Breast epithelium (tissue), 4 donors: ENCODE measurements around the gene PTGES2. TPM values are rescaled to one million over a fixed set of nuclear protein-coding genes. Genes with fewer than 3 reads are reported as not detected.
"Not testable (repeated sequence)": the region's sequence is repeated elsewhere in the genome, so short reads cannot be mapped to it uniquely, and the experiment has no call there.

Experiments used
- DNase-seq, 2 donors: peaks; one replicate each; pipeline ENCODE4 v3.0.0-alpha.2; 2019; ENCODE audit warnings: low spot score in 2 of 2
- H3K27ac ChIP-seq, 2 donors: fragments of 200-600 bp; sonication (generic) in 1 of 2; one replicate each; pipeline ENCODE4 v1.5.1; 2016 to 2019; ENCODE audit warnings: mild to moderate bottlenecking in 1 of 2
- H3K27me3 ChIP-seq, 2 donors: fragments of 200-600 bp; sonication (generic) in 1 of 2; one replicate each; pipeline versions ENCODE4 v1.5.1 to v1.6.0; 2017 to 2019; ENCODE audit warnings: control low read depth in 1 of 2, mild to moderate bottlenecking in 1 of 2
- H3K36me3 ChIP-seq: fragments of 200-600 bp; one replicate; pipeline ENCODE4 v1.5.1; 2019
- H3K4me1 ChIP-seq, 2 donors: fragments of 200-600 bp; sonication (generic); one replicate each; pipeline ENCODE4 v1.5.1; 2016 to 2019; ENCODE audit warnings: control low read depth in 1 of 2
- H3K4me3 ChIP-seq, 3 donors: fragments of 200-600 bp; sonication (generic); 1 replicate in 2 of 3; 2 replicates in 1 of 3; pipeline ENCODE4 v1.5.1; 2016 to 2019; ENCODE audit warnings: mild to moderate bottlenecking in 3 of 3, moderate library complexity in 2 of 3
- H3K9me3 ChIP-seq, 2 donors: fragments of 200-600 bp; sonication (generic) in 1 of 2; one replicate each; pipeline ENCODE4 v1.5.1; 2016 to 2019; ENCODE audit warnings: control low read depth in 1 of 2
- POLR2A ChIP-seq: fragments of 450-650 bp; IDR thresholded peaks from one replicate; pipeline ENCODE4 v1.6.1; 2016; ENCODE audit warnings: antibody characterized with exemption, mild to moderate bottlenecking, moderate library complexity
- POLR2AphosphoS5 ChIP-seq, 3 donors: sonication (generic); formaldehyde crosslinking; IDR thresholded peaks; one replicate each; pipeline ENCODE4 v1.6.1; 2017; ENCODE audit warnings: antibody characterized with exemption in 3 of 3
- intact Hi-C: fragments of 100-400 bp; cut with DNase I; formaldehyde crosslinking; loops from one replicate; pipeline ENCODE4 v1.15.1; 2023; ENCODE audit warnings: low total_unique reads
- total RNA-seq, 3 donors: library from RNA; depleted of rRNA; stranded (reverse); fragments of >200 nt; gene quantifications; one replicate each; pipeline ENCODE4 v1.1.0, GENCODE V29; 2016
- TF ChIP-seq, protein P1 (sequence below), 3 donors: fragments of 450-650 bp; IDR thresholded peaks; one replicate each; pipeline ENCODE4 v1.5.1; 2016 to 2017; ENCODE audit warnings: antibody characterized with exemption in 3 of 3, mild to moderate bottlenecking in 3 of 3, moderate library complexity in 3 of 3

PTGES2 gene
- total RNA-seq, 3 donors from 2014 or later, result 35.7 to 86.9 (median 55.0) TPM

DNA sequence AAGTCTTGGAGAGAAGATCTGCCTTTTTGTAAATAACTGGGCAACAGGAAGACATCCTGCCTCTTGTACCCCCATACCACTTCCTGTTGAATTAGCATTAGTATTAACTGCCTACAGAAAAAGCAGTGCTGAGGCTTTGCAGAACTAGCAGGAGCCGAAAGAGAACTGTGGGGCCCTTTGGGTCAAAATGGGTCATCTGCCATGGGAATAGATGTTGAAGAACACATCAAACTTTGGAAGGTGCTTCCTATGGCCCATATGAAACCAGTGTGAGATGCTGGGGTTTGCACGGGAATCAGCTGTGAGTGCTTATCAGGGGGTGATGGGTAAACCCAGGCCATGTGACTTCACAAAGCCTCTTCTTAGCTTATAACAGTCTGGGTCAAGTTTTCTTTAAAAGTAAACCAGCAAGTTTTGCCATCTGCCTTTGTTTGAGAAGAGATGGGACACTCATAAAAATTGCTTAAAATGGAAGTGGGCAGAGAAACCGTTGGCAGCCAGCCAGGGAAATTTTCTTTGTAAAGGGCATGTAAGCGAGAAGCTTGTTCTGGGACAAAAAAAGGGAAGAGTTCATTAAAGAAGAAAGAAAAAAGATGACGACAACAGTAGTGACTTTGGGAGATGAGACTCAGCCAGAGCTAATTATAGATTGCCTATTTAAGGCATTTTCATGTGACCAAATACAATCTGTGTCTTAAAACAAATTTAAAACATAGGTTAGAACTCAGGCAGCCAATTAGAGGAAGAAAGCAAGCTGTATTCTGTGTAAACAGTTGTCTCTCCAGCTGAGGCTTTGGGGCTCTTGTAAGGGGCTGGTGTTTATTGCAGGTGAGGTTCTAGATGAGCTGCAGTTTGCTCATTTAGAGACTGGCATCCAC is 55.1 kb downstream of the PTGES2 start:
- Histone ChIP-seq H3K4me1 (peaks cover 9 to 19% of the 10 kb centered on the region in 2 donors), H3K27ac (peak overlapping the region; percentile 90 to 93), H3K27me3 (no peaks in the 10 kb centered on the region), H3K4me3 (peak overlapping the region in 1 of 3 donors; percentile 26), H3K36me3 (no peaks in the 10 kb centered on the region), H3K9me3 (no peaks in the 10 kb centered on the region)
- DNase-seq, result peak; percentile 74 to 90
- intact Hi-C loops, result no loop called here
- no peak for TF ChIP-seq POLR2A
- TF ChIP-seq, protein P1, sequence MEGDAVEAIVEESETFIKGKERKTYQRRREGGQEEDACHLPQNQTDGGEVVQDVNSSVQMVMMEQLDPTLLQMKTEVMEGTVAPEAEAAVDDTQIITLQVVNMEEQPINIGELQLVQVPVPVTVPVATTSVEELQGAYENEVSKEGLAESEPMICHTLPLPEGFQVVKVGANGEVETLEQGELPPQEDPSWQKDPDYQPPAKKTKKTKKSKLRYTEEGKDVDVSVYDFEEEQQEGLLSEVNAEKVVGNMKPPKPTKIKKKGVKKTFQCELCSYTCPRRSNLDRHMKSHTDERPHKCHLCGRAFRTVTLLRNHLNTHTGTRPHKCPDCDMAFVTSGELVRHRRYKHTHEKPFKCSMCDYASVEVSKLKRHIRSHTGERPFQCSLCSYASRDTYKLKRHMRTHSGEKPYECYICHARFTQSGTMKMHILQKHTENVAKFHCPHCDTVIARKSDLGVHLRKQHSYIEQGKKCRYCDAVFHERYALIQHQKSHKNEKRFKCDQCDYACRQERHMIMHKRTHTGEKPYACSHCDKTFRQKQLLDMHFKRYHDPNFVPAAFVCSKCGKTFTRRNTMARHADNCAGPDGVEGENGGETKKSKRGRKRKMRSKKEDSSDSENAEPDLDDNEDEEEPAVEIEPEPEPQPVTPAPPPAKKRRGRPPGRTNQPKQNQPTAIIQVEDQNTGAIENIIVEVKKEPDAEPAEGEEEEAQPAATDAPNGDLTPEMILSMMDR (IDR thresholded peaks at IDR 0.05), result no peak
- peak in 1 of 3 donors; percentile 21 for TF ChIP-seq POLR2AphosphoS5 (IDR thresholded peaks at IDR 0.05)

- H3K27me3 ChIP-seq, H3K9me3 ChIP-seq, H3K36me3 ChIP-seq, DNase-seq, intact Hi-C loops: not testable (repeated sequence)
- Histone ChIP-seq H3K4me1 (peaks cover 13 to 22% of the 10 kb centered on the region in 2 donors), H3K27ac (peak overlapping the region; percentile 90 to 93), H3K4me3 (peak overlapping the region in 1 of 3 donors; percentile 26)
Observed at GRCh38 chr9:128071475-128071874, 56.1 kb downstream of the PTGES2 start.

DNA sequence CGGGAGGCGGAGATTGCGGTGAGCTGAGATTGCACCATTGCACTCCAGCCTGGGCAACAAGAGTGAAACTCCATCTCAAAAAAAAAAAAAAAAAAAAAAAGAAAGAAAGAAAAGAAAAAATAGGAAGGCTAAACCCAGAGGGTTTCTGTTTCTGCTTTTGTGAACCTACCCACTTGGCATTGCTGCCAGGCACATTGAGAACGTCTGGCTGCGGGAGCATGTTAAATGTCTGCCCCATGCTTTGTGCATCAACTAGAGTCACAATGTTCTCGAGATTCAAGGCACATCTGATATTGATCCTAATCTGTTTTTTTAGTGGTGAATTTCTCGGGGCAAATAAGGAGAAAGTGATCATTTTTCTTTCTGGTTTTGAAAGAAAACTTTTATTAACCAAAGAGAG is 56.7 kb downstream of the PTGES2 start:
- DNase-seq, result no peak
- H3K9me3 ChIP-seq, result no peaks in the 10 kb centered on the region
- no peaks in the 10 kb centered on the region for H3K36me3 ChIP-seq
- TF ChIP-seq POLR2AphosphoS5 (IDR thresholded peaks at IDR 0.05), result no peak
- TF ChIP-seq, protein P1 (IDR thresholded peaks at IDR 0.05), result no peak
- no peak for TF ChIP-seq POLR2A
- peak overlapping the region in 1 of 3 donors; percentile 26 for H3K4me3 ChIP-seq
- H3K4me1 ChIP-seq, result peaks cover 18 to 28% of the 10 kb centered on the region in 2 donors
- H3K27ac ChIP-seq, result peak overlapping the region; percentile 59 to 90
- H3K27me3 ChIP-seq, result no peaks in the 10 kb centered on the region
- intact Hi-C loops, result no loop called here

Other genes with a start within 250 kb of the PTGES2 start
- gene ST6GALNAC6, start 228.1 kb downstream of the PTGES2 start, total RNA-seq, result 100 to 1,000 TPM in 2 of 3 donors, 10 to 100 TPM in 1; 61.5 to 175 (median 103) TPM
- gene ST6GALNAC4, start 210.7 kb downstream of the PTGES2 start, total RNA-seq, result 10 to 100 TPM; 17.6 to 44.6 (median 24.0) TPM
- 10 to 100 TPM in 1 of 3 donors, 1 to 10 TPM in 2; 2.2 to 10.1 (median 5.2) TPM for gene PIP5KL1, start 197.0 kb downstream of the PTGES2 start, total RNA-seq
- 10 to 100 TPM; 10.6 to 17.4 (median 17.1) TPM for gene DPM2, start 189.9 kb downstream of the PTGES2 start, total RNA-seq
- 10 to 100 TPM in 2 of 3 donors, 1 to 10 TPM in 1; 7.7 to 32.1 (median 19.7) TPM for gene EEIG1, start 146.7 kb downstream of the PTGES2 start, total RNA-seq
- gene NAIF1, start 60.4 kb downstream of the PTGES2 start, total RNA-seq, result 10 to 100 TPM in 2 of 3 donors, 1 to 10 TPM in 1; 8.8 to 13.1 (median 11.9) TPM
- gene SLC25A25, start 59.5 kb downstream of the PTGES2 start, total RNA-seq, result 10 to 100 TPM; 27.2 to 43.9 (median 33.1) TPM
- gene LCN2, start 21.7 kb upstream of the PTGES2 start, total RNA-seq, result 10 to 100 TPM in 2 of 3 donors, not detected in 1; 38.5 to 42.3 TPM
- gene BBLN, start 32.5 kb upstream of the PTGES2 start, total RNA-seq, result 100 to 1,000 TPM; 144 to 232 (median 152) TPM
- gene CIZ1, start 63.8 kb upstream of the PTGES2 start, total RNA-seq, result 10 to 100 TPM; 54.1 to 71.8 (median 58.4) TPM
- gene DNM1, start 75.7 kb upstream of the PTGES2 start, total RNA-seq, result 10 to 100 TPM; 11.3 to 36.0 (median 12.5) TPM
- 100 to 1,000 TPM in 1 of 3 donors, 10 to 100 TPM in 2; 87.7 to 121 (median 97.5) TPM for gene GOLGA2, start 148.3 kb upstream of the PTGES2 start, total RNA-seq
- gene SWI5, start 148.5 kb upstream of the PTGES2 start, total RNA-seq, result 10 to 100 TPM; 25.8 to 39.7 (median 31.4) TPM
- gene TRUB2, start 194.7 kb upstream of the PTGES2 start, total RNA-seq, result 10 to 100 TPM; 11.8 to 19.8 (median 18.0) TPM
- 10 to 100 TPM; 30.2 to 59.7 (median 46.2) TPM for gene COQ4, start 195.1 kb upstream of the PTGES2 start, total RNA-seq
- gene SLC27A4, start 212.8 kb upstream of the PTGES2 start, total RNA-seq, result 10 to 100 TPM; 11.3 to 18.7 (median 15.8) TPM
- 10 to 100 TPM; 21.3 to 24.1 (median 23.8) TPM for gene URM1, start 243.6 kb upstream of the PTGES2 start, total RNA-seq